ENCODE results near the gene GABBR1.
"Not testable (repeated sequence)": the region's sequence is repeated elsewhere in the genome, so short reads cannot be mapped to it uniquely, and the experiment has no call there.

GABBR1 gene

GRCh38 chr6:29676981-29677601, 44.1 kb upstream of the GABBR1 start:
- no peak for TF ChIP-seq CTCF (IDR thresholded peaks at IDR 0.05; ENCODE audit: control insufficient read depth, insufficient read depth, low read depth, low read length, missing control alignments)
- H3K4me3 ChIP-seq (ENCODE audit: control insufficient read depth, low read depth, low read length): no peak overlapping the region
- no peak for DNase-seq (ENCODE audit: low read depth)

GRCh38 chr6:29675561-29675960, 42.6 kb upstream of the GABBR1 start:
- H3K4me3 ChIP-seq (ENCODE audit: control insufficient read depth, low read depth, low read length): no peak overlapping the region
- DNase-seq (ENCODE audit: low read depth): no peak
- no peak for TF ChIP-seq CTCF (IDR thresholded peaks at IDR 0.05; ENCODE audit: control insufficient read depth, insufficient read depth, low read depth, low read length, missing control alignments)

GRCh38 chr6:29674008-29674407, 41.0 kb upstream of the GABBR1 start:
- no peak for DNase-seq (ENCODE audit: low read depth)
- TF ChIP-seq CTCF (IDR thresholded peaks at IDR 0.05; ENCODE audit: control insufficient read depth, insufficient read depth, low read depth, low read length, missing control alignments): no peak
- H3K4me3 ChIP-seq (ENCODE audit: control insufficient read depth, low read depth, low read length): no peak overlapping the region

GRCh38 chr6:29673161-29673560, 40.2 kb upstream of the GABBR1 start:
- no peak for DNase-seq (ENCODE audit: low read depth)
- no peak overlapping the region for H3K4me3 ChIP-seq (ENCODE audit: control insufficient read depth, low read depth, low read length)
- TF ChIP-seq CTCF (IDR thresholded peaks at IDR 0.05; ENCODE audit: control insufficient read depth, insufficient read depth, low read depth, low read length, missing control alignments): no peak

GRCh38 chr6:29672116-29672515, 39.1 kb upstream of the GABBR1 start:
- not testable (repeated sequence) for DNase-seq (ENCODE audit: low read depth); H3K4me3 ChIP-seq (ENCODE audit: control insufficient read depth, low read depth, low read length)

- no peak for DNase-seq (ENCODE audit: low read depth)
- no peak overlapping the region for H3K4me3 ChIP-seq (ENCODE audit: control insufficient read depth, low read depth, low read length)
- TF ChIP-seq CTCF (IDR thresholded peaks at IDR 0.05; ENCODE audit: control insufficient read depth, insufficient read depth, low read depth, low read length, missing control alignments): no peak
Measured at GRCh38 chr6:29671026-29671425, 38.0 kb upstream of the GABBR1 start.

GRCh38 chr6:29667158-29667557, 34.2 kb upstream of the GABBR1 start:
- TF ChIP-seq CTCF (IDR thresholded peaks at IDR 0.05; ENCODE audit: control insufficient read depth, insufficient read depth, low read depth, low read length, missing control alignments): no peak
- DNase-seq (ENCODE audit: low read depth): no peak
- no peak overlapping the region for H3K4me3 ChIP-seq (ENCODE audit: control insufficient read depth, low read depth, low read length)

Measured in AG09309 (cell line).